HepG2 (cell line): ENCODE measurements around the gene SLC5A6. TPM values are rescaled to one million over a fixed set of nuclear protein-coding genes. Genes with fewer than 3 reads are reported as not detected.

Experiments used
- BHLHE40 ChIP-seq: IDR thresholded peaks from 2 replicates; pipeline ENCODE4 v1.6.1; 2011; ENCODE audit warnings: low read length, improper control_type of control experiment
- CBX1 ChIP-seq: IDR thresholded peaks from one replicate; pipeline ENCODE4 v1.6.1; 2016; ENCODE audit warnings: antibody characterized with exemption, low read depth
- CENPT ChIP-seq: sonication (generic); formaldehyde crosslinking; IDR thresholded peaks from 2 replicates; pipeline ENCODE4 v1.8.0; 2022; ENCODE audit warnings: low read depth, mild to moderate bottlenecking, moderate library complexity, missing genetic modification reagents
- GATAD2A ChIP-seq: IDR thresholded peaks from 2 replicates; pipeline ENCODE4 v1.6.1; 2016
- KDM6A ChIP-seq: IDR thresholded peaks from 2 replicates; pipeline ENCODE4 v1.6.1; 2016; ENCODE audit warnings: low read depth
- NFE2L1 ChIP-seq: sonication (generic); formaldehyde crosslinking; IDR thresholded peaks from 2 replicates; pipeline ENCODE4 v1.4.0; 2020; ENCODE audit warnings: missing genetic modification reagents, mild to moderate bottlenecking, borderline replicate concordance
- NR3C1 ChIP-seq: sonication (generic); formaldehyde crosslinking; IDR thresholded peaks from 2 replicates; pipeline ENCODE4 v1.4.0; 2020; ENCODE audit warnings: missing genetic modification reagents
- PBX3 ChIP-seq: sonication (generic); formaldehyde crosslinking; IDR thresholded peaks from 2 replicates; pipeline ENCODE4 v1.8.1; 2023; ENCODE audit warnings: missing genetic modification reagents, inconsistent platforms, borderline replicate concordance
- PREB ChIP-seq: sonication (generic); formaldehyde crosslinking; IDR thresholded peaks from 2 replicates; pipeline ENCODE4 v1.4.0; 2020; ENCODE audit warnings: missing genetic modification reagents
- RFX3 ChIP-seq: IDR thresholded peaks from 2 replicates; pipeline ENCODE4 v1.6.1; 2016; ENCODE audit warnings: missing biosample characterization, missing genetic modification reagents
- TCF7 ChIP-seq: sonication (generic); IDR thresholded peaks from 2 replicates; pipeline ENCODE4 v1.6.1; 2016; ENCODE audit warnings: antibody characterized with exemption, low read depth
- TSC22D2 ChIP-seq: sonication (generic); formaldehyde crosslinking; IDR thresholded peaks from 2 replicates; pipeline ENCODE4 v1.5.1; 2020; ENCODE audit warnings: missing genetic modification reagents, mild to moderate bottlenecking, borderline replicate concordance
- YY1 ChIP-seq: IDR thresholded peaks from 2 replicates; pipeline ENCODE4 v1.6.1; 2011; ENCODE audit warnings: low read length, low read depth, moderate library complexity, mild to moderate bottlenecking; ENCODE audit not compliant: insufficient read depth, insufficient replicate concordance
- ZBTB39 ChIP-seq: sonication (generic); formaldehyde crosslinking; IDR thresholded peaks from 2 replicates; pipeline ENCODE4 v1.5.0; 2020; ENCODE audit warnings: missing genetic modification reagents
- ZNF564 ChIP-seq: sonication (generic); formaldehyde crosslinking; IDR thresholded peaks from 2 replicates; pipeline ENCODE4 v1.8.1; 2023; ENCODE audit warnings: mild to moderate bottlenecking, missing genetic modification reagents
- ZNF740 ChIP-seq: sonication (generic); formaldehyde crosslinking; IDR thresholded peaks from 2 replicates; pipeline ENCODE4 v1.4.0; 2020; ENCODE audit warnings: missing genetic modification reagents
- ZUFSP ChIP-seq: sonication (generic); formaldehyde crosslinking; IDR thresholded peaks from 2 replicates; pipeline ENCODE4 v1.9.0; 2021; ENCODE audit warnings: missing genetic modification reagents, mild to moderate bottlenecking, borderline replicate concordance
- polyA plus RNA-seq, 8 experiments: library from polyadenylated mRNA; depleted of rRNA in 3 of 8; stranded (reverse) in 7 of 8; unstranded in 1 of 8; fragments of >200 nt; fragmentation: Illumina TruSeq in 4 of 8; extraction: Trizol in 4 of 8; gene quantifications; 2 replicates each; pipeline versions ENCODE4 v1.2.1 to v1.2.3, GENCODE V29; 2011 to 2016; ENCODE audit warnings: low read depth in 4 of 8, missing spikeins in 1 of 8, mixed read lengths in 1 of 8; ENCODE audit not compliant: insufficient read depth in 1 of 8
- total RNA-seq, 5 experiments: library from RNA; depleted of rRNA; stranded (reverse); fragments of >200 nt; fragmentation: Illumina TruSeq; extraction: Trizol; gene quantifications; 2 replicates each; pipeline ENCODE4 v1.2.3, GENCODE V29; 2016; ENCODE audit warnings: low read depth in 1 of 5

Gene SLC5A6
- total and polyA plus RNA-seq, 2 of the 13 experiments (the other 11 are each of a cell fraction or from before 2014, with no cell fraction given): 135 to 417 TPM

GRCh38 chr2:27152102-27152795 lies 59.8 kb downstream of the SLC5A6 start (continued):
- TF ChIP-seq RFX3 (CRISPR knock-in tag) (no peak), BHLHE40 (0 out of 2 replicates have a peak, but pooled peaks have one; percentile 16), ZBTB39 (CRISPR knock-in tag) (no peak), YY1 (peak; percentile 48), CENPT (CRISPR knock-in tag) (no peak), TCF7 (no peak), ZUFSP (CRISPR knock-in tag) (no peak), PBX3 (CRISPR knock-in tag) (no peak), NFE2L1 (CRISPR knock-in tag) (no peak), ZNF740 (CRISPR knock-in tag) (no peak), CBX1 (no peak), ZNF564 (CRISPR knock-in tag) (no peak), TSC22D2 (CRISPR knock-in tag) (no peak), KDM6A (no peak), PREB (CRISPR knock-in tag) (no peak), GATAD2A (peak; percentile 44; the same call in 1 of the 2 replicates), NR3C1 (CRISPR knock-in tag) (no peak)
